H9 (cell line): Measurements from ENCODE around the gene SAT2. TPM values are rescaled to one million over a fixed set of nuclear protein-coding genes. Genes with fewer than 3 reads are reported as not detected.

Experiments
- DNase-seq: peaks from one replicate; pipeline ENCODE4 v3.0.0-alpha.2; 2017
- H2AFZ ChIP-seq: one replicate; pipeline ENCODE4 v1.6.1; 2013; ENCODE audit warnings: mild to moderate bottlenecking, low read length, control low read depth, moderate library complexity
- H2AK5ac ChIP-seq: 2 replicates; pipeline ENCODE4 v1.6.1; 2013; ENCODE audit warnings: low read length, control low read depth, mixed read lengths; ENCODE audit not compliant: insufficient read length
- H2BK120ac ChIP-seq: one replicate; pipeline ENCODE4 v1.6.1; 2013; ENCODE audit warnings: low read depth, mild to moderate bottlenecking, low read length, control low read depth, inconsistent platforms; ENCODE audit not compliant: poor library complexity, severe bottlenecking
- H2BK12ac ChIP-seq: 2 replicates; pipeline ENCODE4 v1.6.1; 2013; ENCODE audit warnings: low read length, control low read depth, mixed read lengths, low read depth; ENCODE audit not compliant: insufficient read length
- H2BK15ac ChIP-seq: 2 replicates; pipeline ENCODE4 v1.6.1; 2013; ENCODE audit warnings: low read depth, low read length, control low read depth
- H2BK20ac ChIP-seq: one replicate; pipeline ENCODE4 v1.6.1; 2013; ENCODE audit warnings: low read depth, mild to moderate bottlenecking, low read length, control low read depth, inconsistent platforms; ENCODE audit not compliant: poor library complexity, severe bottlenecking
- H2BK5ac ChIP-seq: 2 replicates; pipeline ENCODE4 v1.6.1; 2013; ENCODE audit warnings: low read length, control low read depth, mixed read lengths; ENCODE audit not compliant: insufficient read length
- H3K14ac ChIP-seq: 2 replicates; pipeline ENCODE4 v1.6.1; 2013; ENCODE audit warnings: low read length, control low read depth; ENCODE audit not compliant: insufficient read depth
- H3K18ac ChIP-seq: 2 replicates; pipeline ENCODE4 v1.6.1; 2013; ENCODE audit warnings: low read depth, mild to moderate bottlenecking, mixed read lengths, low read length, control low read depth; ENCODE audit not compliant: insufficient read length
- H3K23ac ChIP-seq: 2 replicates; pipeline ENCODE4 v1.6.1; 2013; ENCODE audit warnings: low read length, control low read depth, mixed read lengths, low read depth; ENCODE audit not compliant: insufficient read length
- H3K23me2 ChIP-seq: 2 replicates; pipeline ENCODE4 v1.6.1; 2013; ENCODE audit warnings: low read depth, mild to moderate bottlenecking, mixed read lengths, low read length, control low read depth; ENCODE audit not compliant: insufficient read length, poor library complexity, severe bottlenecking
- H3K27ac ChIP-seq: 2 replicates; pipeline ENCODE4 v1.5.1; 2013; ENCODE audit warnings: low read length, control low read depth, mixed read lengths, low read depth; ENCODE audit not compliant: insufficient read length
- H3K27me3 ChIP-seq: 2 replicates; pipeline ENCODE4 v1.6.1; 2013; ENCODE audit warnings: low read length, control low read depth, inconsistent platforms; ENCODE audit not compliant: insufficient read depth
- H3K4ac ChIP-seq: 2 replicates; pipeline ENCODE4 v1.6.1; 2013; ENCODE audit warnings: low read depth, mild to moderate bottlenecking, control low read depth, inconsistent platforms, low read length, moderate library complexity
- H3K4me1 ChIP-seq: 2 replicates; pipeline ENCODE4 v1.6.1; 2013; ENCODE audit warnings: low read length, control low read depth, inconsistent platforms; ENCODE audit not compliant: insufficient read depth
- H3K4me2 ChIP-seq: 2 replicates; pipeline ENCODE4 v1.6.1; 2013; ENCODE audit warnings: low read length, control low read depth, mixed read lengths; ENCODE audit not compliant: insufficient read length, insufficient read depth
- H3K56ac ChIP-seq: 2 replicates; pipeline ENCODE4 v1.6.1; 2013; ENCODE audit warnings: low read depth, mild to moderate bottlenecking, mixed read lengths, low read length, control low read depth; ENCODE audit not compliant: insufficient read length
- H3K79me1 ChIP-seq: 2 replicates; pipeline ENCODE4 v1.6.1; 2013; ENCODE audit warnings: low read depth, mild to moderate bottlenecking, moderate library complexity, low read length, control low read depth, inconsistent platforms; ENCODE audit not compliant: insufficient read depth, poor library complexity, severe bottlenecking
- H3K79me2 ChIP-seq: 2 replicates; pipeline ENCODE4 v1.6.1; 2013; ENCODE audit warnings: low read length, control low read depth, inconsistent platforms; ENCODE audit not compliant: insufficient read depth
- H3K9ac ChIP-seq: 2 replicates; pipeline ENCODE4 v1.6.1; 2013; ENCODE audit warnings: low read length, control low read depth, mixed read lengths; ENCODE audit not compliant: insufficient read length; ENCODE audit errors: extremely low read depth
- H3K9me3 ChIP-seq: one replicate; pipeline ENCODE4 v1.6.1; 2013; ENCODE audit warnings: low read depth, low read length, inconsistent platforms; ENCODE audit not compliant: control insufficient read depth
- H3T11ph ChIP-seq: one replicate; pipeline ENCODE4 v1.6.1; 2013; ENCODE audit warnings: mild to moderate bottlenecking, low read length, control low read depth, inconsistent platforms
- H4K20me1 ChIP-seq: one replicate; pipeline ENCODE4 v1.6.1; 2013; ENCODE audit not compliant: control insufficient read depth, insufficient read length, insufficient read depth
- H4K5ac ChIP-seq: 2 replicates; pipeline ENCODE4 v1.6.1; 2013; ENCODE audit warnings: low read depth, mild to moderate bottlenecking, mixed read lengths, low read length, control low read depth; ENCODE audit not compliant: insufficient read length
- H4K8ac ChIP-seq: replicated peaks from 2 replicates; pipeline ENCODE4 v1.6.1; 2013; ENCODE audit warnings: low read length, control low read depth, mixed read lengths, low read depth; ENCODE audit not compliant: insufficient read length
- H4K91ac ChIP-seq: 2 replicates; pipeline ENCODE4 v1.6.1; 2013; ENCODE audit warnings: low read depth, mild to moderate bottlenecking, moderate library complexity, mixed read lengths, low read length, control low read depth; ENCODE audit not compliant: insufficient read length
- H3K27ac Mint-ChIP-seq, 3 experiments: 2 replicates in 2 of 3; 3 replicates in 1 of 3; pipeline ENCODE4 v1.8.0; 2020 to 2021; ENCODE audit warnings: mixed read lengths in 3 of 3, mild to moderate bottlenecking in 1 of 3, moderate library complexity in 1 of 3
- H3K27me3 Mint-ChIP-seq: 2 replicates; pipeline ENCODE4 v1.8.0; 2021; ENCODE audit warnings: low read depth, mild to moderate bottlenecking, moderate library complexity, mixed read lengths
- H3K36me3 Mint-ChIP-seq, 3 experiments: 2 replicates in 2 of 3; 3 replicates in 1 of 3; pipeline ENCODE4 v1.8.0; 2020 to 2021; ENCODE audit warnings: low read depth in 3 of 3, mixed read lengths in 3 of 3; ENCODE audit not compliant: insufficient read depth in 1 of 3
- H3K4me1 Mint-ChIP-seq, 2 experiments: 2 replicates each; pipeline ENCODE4 v1.8.0; 2020; ENCODE audit warnings: mixed read lengths in 2 of 2
- H3K4me3 Mint-ChIP-seq, 2 experiments: 2 replicates in 1 of 2; 3 replicates in 1 of 2; pipeline ENCODE4 v1.8.0; 2020 to 2021; ENCODE audit warnings: mild to moderate bottlenecking in 2 of 2, mixed read lengths in 2 of 2, moderate library complexity in 1 of 2
- H3K9me3 Mint-ChIP-seq, 2 experiments: 2 replicates in 1 of 2; 3 replicates in 1 of 2; pipeline ENCODE4 v1.8.0; 2020; ENCODE audit warnings: mild to moderate bottlenecking in 2 of 2, mixed read lengths in 2 of 2, moderate library complexity in 1 of 2
- CTCF ChIP-seq: fragments of 200-600 bp; sonication (generic); conservative IDR thresholded peaks from 3 replicates; pipeline ENCODE4 v1.8.0; 2021; ENCODE audit warnings: antibody characterized with exemption, mild to moderate bottlenecking
- WGBS: extraction: QIAGEN DNeasy Blood & Tissue Kit; methylation state at CpG from one replicate; pipeline ENCODE4 v1.1.7; 2013; ENCODE audit warnings: missing lambda C conversion rate, low lambda C conversion rate, mixed read lengths; ENCODE audit not compliant: insufficient read length; ENCODE audit errors: extremely low coverage; 5-methylcytosine and 5-hydroxymethylcytosine counted together
- total RNA-seq: library from RNA; stranded (reverse); gene quantifications from 2 replicates; pipeline ENCODE4 v1.2.1, GENCODE V29; 2021

Gene SAT2
- total RNA-seq, 1 experiment from 2014 or later = 72.1 TPM

GRCh38 chr17:7615265-7615747 is 12.3 kb downstream of the SAT2 start:
- H2BK120ac ChIP-seq = no peak overlapping the region
- WGBS = no CpG with 5 or more reads among the region's 28 CpGs
- no peak overlapping the region for H4K91ac ChIP-seq
- H3K36me3 Mint-ChIP-seq = peaks cover 6 to 20% (median 14%) of the 10 kb centered on the region in 3 experiments; a peak in 6 of 7 replicates
- peak overlapping the region; percentile 24 for H3K27ac ChIP-seq
- peaks cover 22 to 23% of the 10 kb centered on the region in 2 experiments for H3K4me1 Mint-ChIP-seq
- H3K18ac ChIP-seq = no peak overlapping the region
- no peak overlapping the region for H2BK20ac ChIP-seq
- H3K27ac Mint-ChIP-seq = peak overlapping the region; percentile 96 to 98 (median 97); a peak in 5 of 7 replicates
- no peak overlapping the region for H3K56ac ChIP-seq
- no peak overlapping the region for H4K8ac ChIP-seq
- peaks cover 7% of the 10 kb centered on the region for H3K23me2 ChIP-seq
- DNase-seq = no peak
- no peak overlapping the region for H3K14ac ChIP-seq
- H3K27me3 Mint-ChIP-seq = no peaks in the 10 kb centered on the region
- H2AK5ac ChIP-seq = no peak overlapping the region
- no peaks in the 10 kb centered on the region for H3K79me1 ChIP-seq
- no peak overlapping the region for H2BK15ac ChIP-seq
- H3K27me3 ChIP-seq = no peaks in the 10 kb centered on the region
- H3K9ac ChIP-seq = peak overlapping the region; percentile 0
- no peak overlapping the region for H2AFZ ChIP-seq
- no peak overlapping the region for H4K5ac ChIP-seq
- peak overlapping the region; percentile 13 for H3K4me2 ChIP-seq
- H3K4me1 ChIP-seq = peaks cover 5% of the 10 kb centered on the region
- no peaks in the 10 kb centered on the region for H3K9me3 ChIP-seq
- no peak overlapping the region for H3T11ph ChIP-seq
- H2BK12ac ChIP-seq = no peak overlapping the region
- H3K4me3 Mint-ChIP-seq = peak overlapping the region; percentile 89
- no peak overlapping the region for H3K4ac ChIP-seq
- no peaks in the 10 kb centered on the region for H4K20me1 ChIP-seq
- H3K79me2 ChIP-seq = peaks cover 9% of the 10 kb centered on the region; the same call in 1 of the 2 replicates
- TF ChIP-seq CTCF = no peak
- no peak overlapping the region for H3K23ac ChIP-seq
- no peaks in the 10 kb centered on the region for H3K9me3 Mint-ChIP-seq
- no peak overlapping the region for H2BK5ac ChIP-seq
